ENCODE measurements around the gene METTL22. TPM values are rescaled to one million over a fixed set of nuclear protein-coding genes. Genes with fewer than 3 reads are reported as not detected.

Gene METTL22
- total RNA-seq, 4 donors from 2014 or later, result 30.0 to 71.0 (median 53.9) TPM

GRCh38 chr16:8590811-8591210, 30.7 kb upstream of the METTL22 start:
- DNase-seq, result no peak
- no peaks in the 10 kb centered on the region for H3K9me3 ChIP-seq
- H3K36me3 ChIP-seq, result no peaks in the 10 kb centered on the region
- intact Hi-C loops (cut with DNase I; ENCODE audit: low total_unique reads), result no loop called here
- in situ Hi-C loops (cut with MboI; ENCODE audit: low pct_ligation_motif_present in 1 of 4, low pct_unique_long_range_greater_than_20kb in 1 of 4, low sequenced_read_pairs in 3 of 4), result no loop called here
- H3K4me1 ChIP-seq, result peaks cover 0 to 15% (median 10%) of the 10 kb centered on the region in 4 donors
- no peak overlapping the region for H3K27ac ChIP-seq
- TF ChIP-seq EP300 (IDR thresholded peaks at IDR 0.05; ENCODE audit: low read depth) (no peak), CTCF (IDR thresholded peaks at IDR 0.05) (no peak), POLR2AphosphoS5 (IDR thresholded peaks at IDR 0.05) (no peak), POLR2A (IDR thresholded peaks at IDR 0.05) (no peak)
- peaks cover 53% of the 10 kb centered on the region for H3K27me3 ChIP-seq
- WGBS, 2 donors (ENCODE audit: low coverage in 1 of 2), result 83 to 94% methylated on average over 2 to 3 of the region's 3 CpGs
- no peak overlapping the region for H3K4me3 ChIP-seq

GRCh38 chr16:8591451-8591850, 30.0 kb upstream of the METTL22 start:
- H3K4me1 ChIP-seq, result peaks cover 0 to 15% (median 10%) of the 10 kb centered on the region in 4 donors
- WGBS, 2 donors (ENCODE audit: low coverage in 1 of 2), result 94 to 98% methylated on average over 3 of the region's 3 CpGs
- no peak overlapping the region for H3K4me3 ChIP-seq
- DNase-seq, result no peak
- H3K27ac ChIP-seq, result no peak overlapping the region
- peaks cover 0 to 3% of the 10 kb centered on the region in 2 donors for H3K9me3 ChIP-seq
- in situ Hi-C loops (cut with MboI; ENCODE audit: low pct_ligation_motif_present in 1 of 4, low pct_unique_long_range_greater_than_20kb in 1 of 4, low sequenced_read_pairs in 3 of 4), result no loop called here
- peaks cover 53% of the 10 kb centered on the region for H3K27me3 ChIP-seq
- intact Hi-C loops (cut with DNase I; ENCODE audit: low total_unique reads), result no loop called here
- TF ChIP-seq POLR2A (IDR thresholded peaks at IDR 0.05), result no peak
- TF ChIP-seq EP300 (IDR thresholded peaks at IDR 0.05; ENCODE audit: low read depth), result no peak
- no peak for TF ChIP-seq POLR2AphosphoS5 (IDR thresholded peaks at IDR 0.05)
- no peak for TF ChIP-seq CTCF (IDR thresholded peaks at IDR 0.05)
- no peaks in the 10 kb centered on the region for H3K36me3 ChIP-seq

GRCh38 chr16:8594149-8594666, 27.3 kb upstream of the METTL22 start:
- no peak for TF ChIP-seq POLR2A (IDR thresholded peaks at IDR 0.05)
- no peak for TF ChIP-seq POLR2AphosphoS5 (IDR thresholded peaks at IDR 0.05)
- no peak for TF ChIP-seq CTCF (IDR thresholded peaks at IDR 0.05)
- TF ChIP-seq EP300 (IDR thresholded peaks at IDR 0.05; ENCODE audit: low read depth), result no peak

GRCh38 chr16:8595783-8596182, 25.7 kb upstream of the METTL22 start:
- TF ChIP-seq POLR2A (IDR thresholded peaks at IDR 0.05), result no peak
- TF ChIP-seq CTCF (IDR thresholded peaks at IDR 0.05), result no peak
- no peak for TF ChIP-seq POLR2AphosphoS5 (IDR thresholded peaks at IDR 0.05)
- no peak for TF ChIP-seq EP300 (IDR thresholded peaks at IDR 0.05; ENCODE audit: low read depth)
- DNase-seq, result no peak
- peaks cover 0 to 7% of the 10 kb centered on the region in 2 donors for H3K9me3 ChIP-seq
- no peaks in the 10 kb centered on the region for H3K36me3 ChIP-seq
- H3K4me1 ChIP-seq, result no peaks in the 10 kb centered on the region
- WGBS, 2 donors (ENCODE audit: low coverage in 1 of 2), result 81 to 93% methylated on average over 4 to 5 of the region's 5 CpGs
- H3K27me3 ChIP-seq, result peaks cover 18% of the 10 kb centered on the region
- H3K27ac ChIP-seq, result no peak overlapping the region
- in situ Hi-C loops (cut with MboI; ENCODE audit: low pct_ligation_motif_present in 1 of 4, low pct_unique_long_range_greater_than_20kb in 1 of 4, low sequenced_read_pairs in 3 of 4), result no loop called here
- intact Hi-C loops (cut with DNase I; ENCODE audit: low total_unique reads), result no loop called here
- H3K4me3 ChIP-seq, result no peak overlapping the region

More at GRCh38 chr16:8594149-8594666, 27.3 kb upstream of the METTL22 start:
- intact Hi-C loops (cut with DNase I; ENCODE audit: low total_unique reads), result no loop called here
- Histone ChIP-seq H3K27me3 (peaks cover 32% of the 10 kb centered on the region), H3K36me3 (no peaks in the 10 kb centered on the region), H3K9me3 (peaks cover 0 to 7% of the 10 kb centered on the region in 2 donors), H3K4me3 (no peak overlapping the region), H3K27ac (no peak overlapping the region), H3K4me1 (peaks cover 0 to 11% (median 8%) of the 10 kb centered on the region in 4 donors)
- WGBS, 2 donors (ENCODE audit: low coverage in 1 of 2), result 42 to 79% methylated on average over 2 to 9 of the region's 9 CpGs
- no peak for DNase-seq
- in situ Hi-C loops (cut with MboI; ENCODE audit: low pct_ligation_motif_present in 1 of 4, low pct_unique_long_range_greater_than_20kb in 1 of 4, low sequenced_read_pairs in 3 of 4), result no loop called here

All from transverse colon (tissue), 4 donors.